ENCODE measurements around the gene HYAL3. TPM values are rescaled to one million over a fixed set of nuclear protein-coding genes. Genes with fewer than 3 reads are reported as not detected.

The HYAL3 gene
- polyA plus RNA-seq, 3 donors, result 3.4 to 5.8 (median 4.9) TPM

DNA sequence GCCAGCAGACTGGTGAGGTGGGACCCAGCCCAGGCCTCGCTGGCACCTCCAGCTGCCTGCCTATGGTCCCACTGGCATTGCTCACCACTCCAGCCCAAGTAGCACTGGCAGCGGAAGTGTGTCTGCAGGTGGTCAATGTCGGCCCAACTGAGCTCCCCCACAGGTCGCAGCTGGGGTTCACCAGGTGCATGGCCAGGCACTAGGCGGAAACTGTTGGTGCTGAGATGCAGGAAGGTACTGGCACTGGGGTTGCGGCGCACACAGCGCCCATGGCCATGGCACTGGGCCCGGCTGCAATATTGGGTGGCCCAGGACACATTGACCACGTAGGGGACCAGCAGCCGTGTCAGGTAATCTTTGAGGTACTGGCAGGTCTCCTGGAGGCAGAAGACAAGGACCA lies 19.0 kb upstream of the HYAL3 start:
- H3K9me3 Mint-ChIP-seq, result no peaks in the 10 kb centered on the region
- no peak overlapping the region for H2AFZ ChIP-seq (ENCODE audit: insufficient read depth, low read depth, low read length, poor library complexity, severe bottlenecking)
- peak overlapping the region; percentile 18 to 81 for H3K27ac ChIP-seq (ENCODE audit: low read depth in 1 of 2, low read length in 2 of 2)
- peaks cover 52 to 62% of the 10 kb centered on the region in 2 donors for H3K4me1 ChIP-seq (ENCODE audit: control insufficient read depth in 1 of 2, insufficient read depth in 2 of 2, low read length in 2 of 2)
- peak overlapping the region in 1 of 3 experiments; percentile 90 for H3K4me3 ChIP-seq (replicated peaks in 1 of 3; ENCODE audit: low read depth in 2 of 3, low read length in 3 of 3)
- H3K4me3 Mint-ChIP-seq, result peak overlapping the region; percentile 66 to 85
- peak overlapping the region in 6 of 7 donors; percentile 15 to 92 (median 76) for H3K27ac Mint-ChIP-seq
- H4K20me1 ChIP-seq (ENCODE audit: insufficient read depth, low read length), result no peaks in the 10 kb centered on the region
- peaks cover 21% of the 10 kb centered on the region for H3K79me2 ChIP-seq (ENCODE audit: insufficient read depth, low read length)
- H3K36me3 Mint-ChIP-seq, result peaks cover 22 to 35% of the 10 kb centered on the region in 2 donors
- no peaks in the 10 kb centered on the region for H3K9me3 ChIP-seq (replicated peaks in 1 of 2; ENCODE audit: control insufficient read depth in 1 of 2, insufficient read depth in 1 of 2, low read length in 2 of 2)
- no peak for DNase-seq
- H3K9ac ChIP-seq (ENCODE audit: insufficient read depth, low read length, poor library complexity, severe bottlenecking), result no peak overlapping the region
- peaks cover 60% of the 10 kb centered on the region for H3K4me1 Mint-ChIP-seq
- peaks cover 0 to 8% (median 2%) of the 10 kb centered on the region in 3 donors for H3K27me3 Mint-ChIP-seq (ENCODE audit: low read depth in 3 of 3)
- WGBS (ENCODE audit: insufficient coverage), result 91% methylated on average over 11 of the region's 11 CpGs
- no peaks in the 10 kb centered on the region for H3K27me3 ChIP-seq (ENCODE audit: control insufficient read depth in 2 of 2, insufficient read depth in 2 of 2, low read length in 2 of 2)
- H3K36me3 ChIP-seq (replicated peaks in 1 of 2; ENCODE audit: control insufficient read depth in 1 of 2, insufficient read depth in 2 of 2, low read length in 2 of 2), result peaks cover 0 to 29% of the 10 kb centered on the region in 2 donors
- intact Hi-C loops (cut with micrococcal nuclease), result no loop called here
- H3K4me2 ChIP-seq (replicated peaks; ENCODE audit: extremely low read depth, low read length, poor library complexity, severe bottlenecking), result peak overlapping the region; percentile 87
- TF ChIP-seq, protein P1, sequence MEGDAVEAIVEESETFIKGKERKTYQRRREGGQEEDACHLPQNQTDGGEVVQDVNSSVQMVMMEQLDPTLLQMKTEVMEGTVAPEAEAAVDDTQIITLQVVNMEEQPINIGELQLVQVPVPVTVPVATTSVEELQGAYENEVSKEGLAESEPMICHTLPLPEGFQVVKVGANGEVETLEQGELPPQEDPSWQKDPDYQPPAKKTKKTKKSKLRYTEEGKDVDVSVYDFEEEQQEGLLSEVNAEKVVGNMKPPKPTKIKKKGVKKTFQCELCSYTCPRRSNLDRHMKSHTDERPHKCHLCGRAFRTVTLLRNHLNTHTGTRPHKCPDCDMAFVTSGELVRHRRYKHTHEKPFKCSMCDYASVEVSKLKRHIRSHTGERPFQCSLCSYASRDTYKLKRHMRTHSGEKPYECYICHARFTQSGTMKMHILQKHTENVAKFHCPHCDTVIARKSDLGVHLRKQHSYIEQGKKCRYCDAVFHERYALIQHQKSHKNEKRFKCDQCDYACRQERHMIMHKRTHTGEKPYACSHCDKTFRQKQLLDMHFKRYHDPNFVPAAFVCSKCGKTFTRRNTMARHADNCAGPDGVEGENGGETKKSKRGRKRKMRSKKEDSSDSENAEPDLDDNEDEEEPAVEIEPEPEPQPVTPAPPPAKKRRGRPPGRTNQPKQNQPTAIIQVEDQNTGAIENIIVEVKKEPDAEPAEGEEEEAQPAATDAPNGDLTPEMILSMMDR (IDR thresholded peaks at IDR 0.05), result no peak

DNA sequence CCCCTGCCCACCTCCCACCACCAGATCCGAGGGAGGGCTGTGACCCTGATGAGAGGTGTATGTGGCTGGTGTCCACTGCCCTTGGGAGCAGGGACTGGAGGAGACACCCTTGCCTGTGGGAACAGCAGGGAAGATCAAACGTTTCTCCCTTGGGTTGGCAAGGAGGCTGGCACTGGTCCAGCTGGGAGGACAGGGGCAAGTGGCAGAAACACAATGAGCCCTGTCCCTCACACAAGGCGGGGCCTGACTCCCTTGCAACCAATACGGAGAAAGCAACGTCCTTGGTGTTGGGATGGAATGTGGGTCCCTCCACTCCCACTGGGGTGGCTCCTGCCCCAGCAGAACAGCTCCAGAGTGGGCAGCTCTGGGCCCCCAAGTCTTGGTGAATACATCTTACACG lies 18.1 kb upstream of the HYAL3 start:
- Mint-ChIP-seq H3K27me3 (ENCODE audit: low read depth in 3 of 3) (peaks cover 0 to 8% (median 2%) of the 10 kb centered on the region in 3 donors), H3K36me3 (peaks cover 22 to 35% of the 10 kb centered on the region in 2 donors), H3K4me3 (no peak overlapping the region), H3K9me3 (no peaks in the 10 kb centered on the region), H3K4me1 (peaks cover 51% of the 10 kb centered on the region), H3K27ac (peak overlapping the region in 2 of 7 donors; percentile 32 to 35)
- intact Hi-C loops (cut with micrococcal nuclease), result no loop called here
- H4K20me1 ChIP-seq (ENCODE audit: insufficient read depth, low read length), result no peaks in the 10 kb centered on the region
- H2AFZ ChIP-seq (ENCODE audit: insufficient read depth, low read depth, low read length, poor library complexity, severe bottlenecking), result no peak overlapping the region
- DNase-seq, result no peak
- WGBS (ENCODE audit: insufficient coverage), result 50% methylated on average over 1 of the region's 6 CpGs
- no peaks in the 10 kb centered on the region for H3K9me3 ChIP-seq (replicated peaks in 1 of 2; ENCODE audit: control insufficient read depth in 1 of 2, insufficient read depth in 1 of 2, low read length in 2 of 2)
- TF ChIP-seq, protein P1 (IDR thresholded peaks at IDR 0.05), result no peak
- no peak overlapping the region for H3K4me3 ChIP-seq (replicated peaks in 1 of 3; ENCODE audit: low read depth in 2 of 3, low read length in 3 of 3)
- peaks cover 44 to 53% of the 10 kb centered on the region in 2 donors for H3K4me1 ChIP-seq (ENCODE audit: control insufficient read depth in 1 of 2, insufficient read depth in 2 of 2, low read length in 2 of 2)
- H3K36me3 ChIP-seq (replicated peaks in 1 of 2; ENCODE audit: control insufficient read depth in 1 of 2, insufficient read depth in 2 of 2, low read length in 2 of 2), result peaks cover 0 to 29% of the 10 kb centered on the region in 2 donors
- no peak overlapping the region for H3K4me2 ChIP-seq (replicated peaks; ENCODE audit: extremely low read depth, low read length, poor library complexity, severe bottlenecking)
- peak overlapping the region in 1 of 2 donors; percentile 22 for H3K27ac ChIP-seq (ENCODE audit: low read depth in 1 of 2, low read length in 2 of 2)
- no peaks in the 10 kb centered on the region for H3K27me3 ChIP-seq (ENCODE audit: control insufficient read depth in 2 of 2, insufficient read depth in 2 of 2, low read length in 2 of 2)
- no peak overlapping the region for H3K9ac ChIP-seq (ENCODE audit: insufficient read depth, low read length, poor library complexity, severe bottlenecking)
- H3K79me2 ChIP-seq (ENCODE audit: insufficient read depth, low read length), result peaks cover 21% of the 10 kb centered on the region

Measured in CD14-positive monocyte (primary cell).